DLD1 (cell line): ENCODE data around the gene USP17L30.
"Not testable (repeated sequence)": the region's sequence is repeated elsewhere in the genome, so short reads cannot be mapped to it uniquely, and the experiment has no call there.

Experiments
- in situ Hi-C: cut with HindIII; loops from 2 replicates; pipeline ENCODE4 v1.10.0; 2017; ENCODE audit warnings: low sequenced_read_pairs

USP17L30 gene, protein sequence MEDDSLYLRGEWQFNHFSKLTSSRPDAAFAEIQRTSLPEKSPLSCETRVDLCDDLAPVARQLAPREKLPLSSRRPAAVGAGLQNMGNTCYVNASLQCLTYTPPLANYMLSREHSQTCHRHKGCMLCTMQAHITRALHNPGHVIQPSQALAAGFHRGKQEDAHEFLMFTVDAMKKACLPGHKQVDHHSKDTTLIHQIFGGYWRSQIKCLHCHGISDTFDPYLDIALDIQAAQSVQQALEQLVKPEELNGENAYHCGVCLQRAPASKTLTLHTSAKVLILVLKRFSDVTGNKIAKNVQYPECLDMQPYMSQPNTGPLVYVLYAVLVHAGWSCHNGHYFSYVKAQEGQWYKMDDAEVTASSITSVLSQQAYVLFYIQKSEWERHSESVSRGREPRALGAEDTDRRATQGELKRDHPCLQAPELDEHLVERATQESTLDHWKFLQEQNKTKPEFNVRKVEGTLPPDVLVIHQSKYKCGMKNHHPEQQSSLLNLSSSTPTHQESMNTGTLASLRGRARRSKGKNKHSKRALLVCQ

DNA sequence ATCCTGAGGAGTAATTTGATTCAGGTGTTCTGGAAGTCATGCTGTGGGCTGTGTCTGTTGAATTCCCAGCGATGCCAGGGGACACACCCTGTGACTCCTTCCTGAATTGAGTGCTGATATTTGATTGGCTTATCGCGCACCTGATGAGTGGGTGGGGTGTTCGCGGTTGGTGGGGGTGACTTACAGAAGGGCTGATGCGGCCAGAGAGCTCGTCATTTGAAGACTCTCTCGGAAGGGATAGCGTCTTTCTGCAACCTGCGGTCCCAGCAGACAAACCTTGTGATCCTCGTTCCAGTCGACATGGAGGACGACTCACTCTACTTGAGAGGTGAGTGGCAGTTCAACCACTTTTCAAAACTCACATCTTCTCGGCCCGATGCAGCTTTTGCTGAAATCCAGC lies at the start of gene USP17L30:
Gene USP17L30, plus strand, starts transcription at position 301 of the 400 bp plus-strand sequence. Its CDS starts 0 bp downstream, at position 301.
- in situ Hi-C loops: not testable (repeated sequence)

DNA sequence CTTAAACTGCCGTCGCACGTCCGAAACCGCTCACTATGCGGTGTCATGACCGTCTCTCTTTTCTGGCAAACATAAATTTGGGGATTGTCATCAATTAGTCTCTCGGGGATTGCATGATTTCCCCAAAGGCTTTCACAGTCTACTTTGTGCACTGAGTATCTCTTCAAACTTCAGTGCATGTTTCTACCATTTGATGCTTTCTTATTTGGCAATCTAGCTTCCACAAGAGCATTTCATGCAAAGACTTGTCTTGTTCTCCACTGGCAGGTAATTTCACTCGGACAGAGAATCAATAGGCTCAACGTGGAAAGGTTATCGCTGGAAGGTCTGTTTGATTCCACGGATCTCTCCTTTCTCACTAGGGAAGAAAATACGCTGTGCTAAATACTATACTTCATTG lies 38.7 kb upstream of the USP17L30 start:
- in situ Hi-C loops: not testable (repeated sequence)

DNA sequence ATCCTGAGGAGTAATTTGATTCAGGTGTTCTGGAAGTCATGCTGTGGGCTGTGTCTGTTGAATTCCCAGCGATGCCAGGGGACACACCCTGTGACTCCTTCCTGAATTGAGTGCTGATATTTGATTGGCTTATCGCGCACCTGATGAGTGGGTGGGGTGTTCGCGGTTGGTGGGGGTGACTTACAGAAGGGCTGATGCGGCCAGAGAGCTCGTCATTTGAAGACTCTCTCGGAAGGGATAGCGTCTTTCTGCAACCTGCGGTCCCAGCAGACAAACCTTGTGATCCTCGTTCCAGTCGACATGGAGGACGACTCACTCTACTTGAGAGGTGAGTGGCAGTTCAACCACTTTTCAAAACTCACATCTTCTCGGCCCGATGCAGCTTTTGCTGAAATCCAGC lies 38.1 kb upstream of the USP17L30 start, which contains the start of gene USP17L24:
Gene USP17L24, plus strand, starts transcription at position 301 of the 400 bp plus-strand sequence. Its CDS starts 0 bp downstream, at position 301.
- in situ Hi-C loops: not testable (repeated sequence)

DNA sequence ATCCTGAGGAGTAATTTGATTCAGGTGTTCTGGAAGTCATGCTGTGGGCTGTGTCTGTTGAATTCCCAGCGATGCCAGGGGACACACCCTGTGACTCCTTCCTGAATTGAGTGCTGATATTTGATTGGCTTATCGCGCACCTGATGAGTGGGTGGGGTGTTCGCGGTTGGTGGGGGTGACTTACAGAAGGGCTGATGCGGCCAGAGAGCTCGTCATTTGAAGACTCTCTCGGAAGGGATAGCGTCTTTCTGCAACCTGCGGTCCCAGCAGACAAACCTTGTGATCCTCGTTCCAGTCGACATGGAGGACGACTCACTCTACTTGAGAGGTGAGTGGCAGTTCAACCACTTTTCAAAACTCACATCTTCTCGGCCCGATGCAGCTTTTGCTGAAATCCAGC lies 33.3 kb upstream of the USP17L30 start, which contains the start of gene USP17L25:
Gene USP17L25, plus strand, starts transcription at position 301 of the 400 bp plus-strand sequence. Its CDS starts 0 bp downstream, at position 301.
- in situ Hi-C loops: not testable (repeated sequence)

DNA sequence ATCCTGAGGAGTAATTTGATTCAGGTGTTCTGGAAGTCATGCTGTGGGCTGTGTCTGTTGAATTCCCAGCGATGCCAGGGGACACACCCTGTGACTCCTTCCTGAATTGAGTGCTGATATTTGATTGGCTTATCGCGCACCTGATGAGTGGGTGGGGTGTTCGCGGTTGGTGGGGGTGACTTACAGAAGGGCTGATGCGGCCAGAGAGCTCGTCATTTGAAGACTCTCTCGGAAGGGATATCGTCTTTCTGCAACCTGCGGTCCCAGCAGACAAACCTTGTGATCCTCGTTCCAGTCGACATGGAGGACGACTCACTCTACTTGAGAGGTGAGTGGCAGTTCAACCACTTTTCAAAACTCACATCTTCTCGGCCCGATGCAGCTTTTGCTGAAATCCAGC lies 28.6 kb upstream of the USP17L30 start, which contains the start of gene USP17L26:
Gene USP17L26, plus strand, starts transcription at position 301 of the 400 bp plus-strand sequence. Its CDS starts 0 bp downstream, at position 301.
- in situ Hi-C loops: not testable (repeated sequence)

DNA sequence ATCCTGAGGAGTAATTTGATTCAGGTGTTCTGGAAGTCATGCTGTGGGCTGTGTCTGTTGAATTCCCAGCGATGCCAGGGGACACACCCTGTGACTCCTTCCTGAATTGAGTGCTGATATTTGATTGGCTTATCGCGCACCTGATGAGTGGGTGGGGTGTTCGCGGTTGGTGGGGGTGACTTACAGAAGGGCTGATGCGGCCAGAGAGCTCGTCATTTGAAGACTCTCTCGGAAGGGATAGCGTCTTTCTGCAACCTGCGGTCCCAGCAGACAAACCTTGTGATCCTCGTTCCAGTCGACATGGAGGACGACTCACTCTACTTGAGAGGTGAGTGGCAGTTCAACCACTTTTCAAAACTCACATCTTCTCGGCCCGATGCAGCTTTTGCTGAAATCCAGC lies 23.8 kb upstream of the USP17L30 start, which contains the start of gene USP17L5:
Gene USP17L5, plus strand, starts transcription at position 301 of the 400 bp plus-strand sequence. Its CDS starts 0 bp downstream, at position 301.
- in situ Hi-C loops: not testable (repeated sequence)

DNA sequence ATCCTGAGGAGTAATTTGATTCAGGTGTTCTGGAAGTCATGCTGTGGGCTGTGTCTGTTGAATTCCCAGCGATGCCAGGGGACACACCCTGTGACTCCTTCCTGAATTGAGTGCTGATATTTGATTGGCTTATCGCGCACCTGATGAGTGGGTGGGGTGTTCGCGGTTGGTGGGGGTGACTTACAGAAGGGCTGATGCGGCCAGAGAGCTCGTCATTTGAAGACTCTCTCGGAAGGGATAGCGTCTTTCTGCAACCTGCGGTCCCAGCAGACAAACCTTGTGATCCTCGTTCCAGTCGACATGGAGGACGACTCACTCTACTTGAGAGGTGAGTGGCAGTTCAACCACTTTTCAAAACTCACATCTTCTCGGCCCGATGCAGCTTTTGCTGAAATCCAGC lies 19.1 kb upstream of the USP17L30 start, which contains the start of gene USP17L27:
Gene USP17L27, plus strand, starts transcription at position 301 of the 400 bp plus-strand sequence. Its CDS starts 0 bp downstream, at position 301.
- in situ Hi-C loops: not testable (repeated sequence)

DNA sequence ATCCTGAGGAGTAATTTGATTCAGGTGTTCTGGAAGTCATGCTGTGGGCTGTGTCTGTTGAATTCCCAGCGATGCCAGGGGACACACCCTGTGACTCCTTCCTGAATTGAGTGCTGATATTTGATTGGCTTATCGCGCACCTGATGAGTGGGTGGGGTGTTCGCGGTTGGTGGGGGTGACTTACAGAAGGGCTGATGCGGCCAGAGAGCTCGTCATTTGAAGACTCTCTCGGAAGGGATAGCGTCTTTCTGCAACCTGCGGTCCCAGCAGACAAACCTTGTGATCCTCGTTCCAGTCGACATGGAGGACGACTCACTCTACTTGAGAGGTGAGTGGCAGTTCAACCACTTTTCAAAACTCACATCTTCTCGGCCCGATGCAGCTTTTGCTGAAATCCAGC lies 14.3 kb upstream of the USP17L30 start, which contains the start of gene USP17L28:
Gene USP17L28, plus strand, starts transcription at position 301 of the 400 bp plus-strand sequence. Its CDS starts 0 bp downstream, at position 301.
- in situ Hi-C loops: not testable (repeated sequence)

DNA sequence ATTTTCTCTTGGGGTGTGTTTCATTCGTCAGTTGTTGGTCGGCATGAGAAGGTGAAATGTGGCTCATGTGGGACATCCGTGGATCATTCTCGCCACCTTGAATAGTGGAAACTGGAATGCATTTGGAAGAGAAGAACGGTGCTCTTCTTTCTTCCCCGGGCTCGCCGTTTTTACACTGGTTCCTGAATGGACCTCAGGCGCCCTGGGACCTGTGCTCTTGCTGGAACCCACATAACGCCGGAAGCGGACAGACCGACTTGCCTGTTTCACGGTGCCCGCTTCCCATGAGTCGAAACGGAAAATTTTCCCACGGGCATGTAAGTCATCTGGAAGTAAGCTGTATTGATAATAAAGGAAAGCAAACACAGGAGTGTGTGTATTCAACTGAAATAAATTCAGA lies 12.1 kb upstream of the USP17L30 start:
- in situ Hi-C loops: not testable (repeated sequence)

DNA sequence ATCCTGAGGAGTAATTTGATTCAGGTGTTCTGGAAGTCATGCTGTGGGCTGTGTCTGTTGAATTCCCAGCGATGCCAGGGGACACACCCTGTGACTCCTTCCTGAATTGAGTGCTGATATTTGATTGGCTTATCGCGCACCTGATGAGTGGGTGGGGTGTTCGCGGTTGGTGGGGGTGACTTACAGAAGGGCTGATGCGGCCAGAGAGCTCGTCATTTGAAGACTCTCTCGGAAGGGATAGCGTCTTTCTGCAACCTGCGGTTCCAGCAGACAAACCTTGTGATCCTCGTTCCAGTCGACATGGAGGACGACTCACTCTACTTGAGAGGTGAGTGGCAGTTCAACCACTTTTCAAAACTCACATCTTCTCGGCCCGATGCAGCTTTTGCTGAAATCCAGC lies 9.6 kb upstream of the USP17L30 start, which contains the start of gene USP17L29:
Gene USP17L29, plus strand, starts transcription at position 301 of the 400 bp plus-strand sequence. Its CDS starts 0 bp downstream, at position 301.
- in situ Hi-C loops: not testable (repeated sequence)

DNA sequence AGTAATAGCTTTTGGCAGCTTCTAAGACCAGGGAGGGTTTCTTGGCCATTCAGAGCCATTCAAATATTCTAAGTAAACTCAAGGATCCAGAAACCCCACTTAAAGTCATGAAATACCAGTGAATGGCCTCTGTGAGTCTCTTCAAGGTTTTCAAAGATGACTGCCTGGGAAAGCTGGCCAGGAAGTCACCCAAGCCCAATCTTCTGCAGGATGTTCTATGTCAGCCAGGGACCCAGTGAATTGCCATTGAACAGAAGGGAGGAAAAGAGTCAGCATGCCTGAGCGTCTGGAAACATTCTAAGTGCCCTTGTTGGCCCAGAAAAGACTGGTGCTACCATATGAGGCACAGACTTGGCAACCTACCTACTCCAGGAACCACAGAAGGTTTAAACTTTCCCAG lies 17.0 kb downstream of the USP17L30 start:
- in situ Hi-C loops: not testable (repeated sequence)

DNA sequence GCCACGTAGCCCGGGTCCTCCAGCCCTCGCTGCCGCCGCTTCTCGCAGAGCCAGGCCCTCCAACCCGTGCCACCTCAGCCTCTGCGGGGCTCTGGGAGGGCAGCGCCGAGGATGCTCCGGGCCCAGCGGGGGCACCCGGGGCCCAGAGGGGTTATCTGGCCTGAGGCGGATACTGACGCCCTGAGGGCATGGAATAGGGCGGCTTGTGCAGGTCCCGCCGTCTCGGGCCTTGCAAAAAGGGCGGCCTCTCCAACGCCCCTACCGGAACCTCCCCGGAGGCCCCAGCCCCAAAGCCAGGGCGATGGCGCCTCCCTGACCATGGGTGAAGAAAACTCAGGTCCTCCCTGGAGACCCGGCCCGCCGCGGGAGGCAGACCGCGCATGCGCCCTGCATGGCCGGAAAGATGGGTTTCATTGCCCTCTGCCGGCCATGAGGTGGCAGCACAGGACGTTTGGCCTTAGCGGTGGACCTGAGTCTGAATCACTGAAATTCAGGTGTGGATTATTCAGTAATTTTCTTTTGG lies 18.1 kb downstream of the USP17L30 start:
- in situ Hi-C loops: not testable (repeated sequence)

DNA sequence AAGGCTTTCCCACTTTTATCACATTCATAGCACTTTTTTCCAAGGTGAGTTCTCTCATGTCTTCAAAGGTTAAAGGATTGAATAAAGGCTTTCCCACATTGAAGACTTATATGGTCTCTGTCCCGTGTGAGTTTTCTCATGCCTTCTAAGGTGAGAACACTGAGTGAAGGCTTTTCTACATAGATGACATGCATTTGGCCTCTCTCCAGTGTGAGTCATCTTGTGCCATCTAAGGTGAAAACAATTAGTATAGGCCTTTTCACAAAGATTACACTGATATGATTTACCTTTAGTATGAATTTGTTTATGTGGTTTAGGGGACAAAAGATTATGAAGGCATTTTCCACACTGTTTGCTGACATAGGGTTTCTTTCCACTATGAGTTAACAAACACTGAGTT lies 21.2 kb downstream of the USP17L30 start:
- in situ Hi-C loops: no loop called here

DNA sequence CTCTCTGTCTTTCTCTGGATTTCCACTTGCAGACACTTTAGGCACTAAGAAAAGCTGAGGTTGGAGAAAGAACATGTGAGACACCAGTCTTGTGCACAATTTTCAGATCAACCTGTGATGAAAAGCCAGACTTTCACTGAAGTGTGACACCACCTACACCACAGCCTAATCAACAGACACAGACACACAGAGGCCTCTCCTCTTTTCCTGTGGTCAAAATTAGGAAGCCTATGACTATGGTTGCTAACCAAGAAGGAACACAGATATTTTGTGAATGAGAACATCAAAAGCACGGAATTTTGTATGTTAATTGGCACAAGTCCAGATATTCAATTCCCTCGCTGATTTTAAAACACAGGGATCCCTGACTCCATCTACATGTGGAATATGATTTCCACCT lies 26.1 kb downstream of the USP17L30 start:
- in situ Hi-C loops: not testable (repeated sequence)

DNA sequence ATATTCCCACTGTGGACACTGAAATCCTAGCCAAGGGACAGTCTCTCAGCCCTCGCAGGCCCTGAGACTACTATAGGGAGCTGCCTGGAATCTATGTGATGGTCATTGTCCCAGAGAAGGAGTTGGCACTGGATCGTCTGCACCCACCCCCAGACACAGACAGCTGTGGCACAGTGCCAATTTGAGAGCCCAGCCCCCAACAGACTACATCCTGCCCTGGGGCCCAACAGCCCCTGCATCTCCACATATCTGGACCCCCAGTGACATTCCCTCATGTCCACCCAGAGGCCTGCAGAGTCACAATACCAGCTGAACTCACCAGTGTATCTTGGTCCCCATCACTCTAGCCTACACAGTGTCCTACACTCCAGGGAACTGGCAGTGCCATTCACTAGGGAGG lies 42.8 kb downstream of the USP17L30 start:
- in situ Hi-C loops: not testable (repeated sequence)

DNA sequence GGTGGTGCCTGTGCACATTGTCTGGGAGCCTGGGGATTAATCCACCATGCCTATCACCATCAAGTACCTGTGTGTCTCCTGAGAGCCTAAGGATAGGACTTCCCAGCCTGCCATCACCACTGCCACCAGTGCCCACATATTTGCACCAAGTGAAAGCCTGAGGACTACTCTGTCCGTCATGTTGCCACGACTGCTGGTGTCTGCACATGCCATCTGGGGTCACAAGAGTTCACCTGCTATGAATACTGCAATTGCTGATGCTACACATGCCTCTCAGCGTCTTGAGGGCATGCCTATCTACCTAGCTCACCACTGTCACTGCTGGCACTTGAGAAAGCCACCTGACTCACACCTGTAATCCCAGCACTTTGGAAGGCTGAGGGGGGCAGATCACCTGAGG lies 43.6 kb downstream of the USP17L30 start:
- in situ Hi-C loops: not testable (repeated sequence)

DNA sequence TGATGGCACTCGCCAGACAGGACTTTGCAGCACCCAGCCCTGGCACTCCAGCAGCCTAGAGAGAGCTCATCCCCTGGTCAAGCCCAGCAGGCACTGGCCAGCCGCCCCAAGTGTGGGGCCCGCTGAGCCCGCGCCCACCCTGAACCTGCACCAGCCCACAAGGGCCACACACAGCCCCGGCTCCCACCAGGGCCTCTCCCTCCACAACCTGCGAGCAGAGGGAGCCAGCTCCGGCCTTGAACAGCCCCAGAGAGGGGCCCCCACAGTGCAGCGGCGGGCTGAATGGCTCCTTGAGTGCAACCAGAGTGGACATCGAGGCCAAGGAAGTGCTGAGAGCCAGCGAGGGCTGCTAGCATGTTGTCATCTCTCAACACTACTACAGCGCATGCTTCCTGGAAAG lies 46.9 kb downstream of the USP17L30 start:
- in situ Hi-C loops: no loop called here
